ENCODE results near the gene LRRC4C.

LRRC4C gene

DNA sequence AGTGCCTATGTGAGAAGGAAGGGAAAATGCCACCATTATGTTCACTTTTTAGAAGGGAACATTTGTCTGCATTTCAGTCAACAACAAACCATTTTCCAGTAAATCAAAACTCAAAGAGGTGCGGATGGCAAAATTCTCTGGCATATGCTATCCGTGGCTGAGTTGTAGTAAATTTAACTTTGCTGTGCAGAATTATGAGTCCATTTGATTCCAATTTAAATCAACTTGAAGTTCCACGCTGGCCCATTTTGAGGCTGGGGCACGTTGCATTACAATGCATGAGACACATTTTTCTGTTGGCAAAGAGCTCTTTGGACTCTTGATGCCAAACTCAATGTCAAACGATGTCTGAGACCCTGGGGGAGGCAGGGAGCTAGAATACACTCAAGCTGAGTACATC lies 211.8 kb downstream of the LRRC4C start:
- DNase-seq = no peak

DNA sequence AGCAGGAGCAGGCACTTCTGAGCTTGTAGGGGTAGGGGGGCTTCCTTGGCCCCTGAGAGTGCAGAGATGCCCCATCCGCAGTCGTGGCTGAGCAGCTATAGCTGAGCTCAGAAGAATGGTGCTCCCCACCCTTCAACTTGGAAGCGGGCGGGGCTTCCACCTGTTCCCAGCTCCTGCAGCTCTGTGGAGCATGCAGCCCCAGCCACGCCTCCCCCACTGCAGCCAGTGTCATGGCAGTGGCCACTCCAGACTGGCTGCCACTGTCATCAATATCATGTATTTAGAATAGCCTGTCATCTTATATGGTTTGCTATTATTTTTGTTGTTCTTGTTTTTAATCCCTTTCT lies 213.1 kb downstream of the LRRC4C start:
- DNase-seq = no peak

DNA sequence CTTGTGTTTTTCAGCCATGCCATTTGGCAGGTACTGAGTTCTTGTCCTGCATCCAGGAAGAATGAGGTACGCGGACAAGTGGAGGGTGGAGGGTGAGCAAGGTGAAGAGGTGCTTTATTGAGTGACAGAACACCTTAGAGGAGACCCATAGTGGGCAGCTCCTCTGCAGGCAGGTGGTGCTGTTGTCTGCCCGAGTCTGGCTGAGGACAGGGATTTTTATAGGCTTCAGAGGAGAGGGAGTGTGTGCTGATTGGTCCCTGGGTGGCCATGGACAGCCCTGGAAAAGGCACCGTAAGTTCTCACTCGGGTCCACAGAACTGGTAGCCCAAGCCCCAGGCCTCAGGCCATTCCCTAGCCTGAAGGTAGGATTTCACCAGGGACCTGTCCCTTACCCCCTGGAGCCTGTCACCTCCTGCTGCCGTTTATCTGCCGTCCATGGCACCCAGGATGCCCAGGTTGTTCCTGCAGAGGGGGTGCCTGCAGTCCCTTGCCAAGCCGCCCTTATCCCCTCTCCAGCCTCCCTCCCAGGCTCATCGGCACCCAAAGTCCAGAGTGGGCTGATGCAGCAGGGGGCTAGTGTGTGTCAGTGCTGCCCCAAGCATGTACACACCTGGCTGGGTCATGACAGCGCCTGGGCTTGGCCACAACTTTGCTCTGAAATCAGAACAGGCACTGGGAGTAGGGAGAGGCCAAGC lies 213.6 kb downstream of the LRRC4C start:
- no peak for DNase-seq

DNA sequence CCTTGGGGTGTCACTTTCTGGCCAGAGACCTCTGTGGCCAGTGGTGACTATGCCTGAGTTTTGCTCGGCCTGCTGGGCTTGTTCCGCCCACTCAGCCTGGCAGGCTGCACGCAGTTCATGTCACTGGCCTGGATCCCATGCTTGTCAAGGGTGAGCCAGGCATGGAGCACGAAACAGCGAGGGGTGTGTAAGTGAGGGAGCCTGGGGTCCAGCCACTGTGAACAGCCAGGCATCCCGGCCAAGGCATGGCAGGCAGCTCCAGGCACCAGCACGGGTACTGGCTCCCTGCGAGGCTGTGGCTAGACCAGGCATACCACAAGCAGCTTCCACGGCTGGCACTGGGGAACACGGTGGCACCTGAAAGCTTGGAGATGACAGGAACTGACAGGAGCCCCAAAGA lies 214.3 kb downstream of the LRRC4C start:
- DNase-seq = no peak

DNA sequence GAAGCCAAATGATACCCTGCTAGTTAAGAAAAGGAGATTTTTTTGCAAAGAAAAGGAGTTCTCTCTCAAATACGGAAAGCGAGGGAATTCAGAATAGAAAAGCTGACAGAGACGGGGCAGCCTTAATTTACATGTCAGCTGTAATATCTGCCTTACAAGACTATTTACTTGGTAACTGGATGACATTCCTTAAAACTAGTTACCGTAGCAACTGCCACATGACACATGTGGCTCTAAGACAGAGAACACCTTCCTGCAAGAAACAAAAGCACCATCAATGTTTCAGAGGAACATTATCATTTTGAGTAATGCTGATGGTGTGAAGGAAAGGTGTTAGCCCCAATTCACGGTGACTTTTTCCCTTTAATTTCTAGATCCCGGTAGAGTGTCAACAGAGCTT lies 222.1 kb downstream of the LRRC4C start:
- DNase-seq = no peak

DNA sequence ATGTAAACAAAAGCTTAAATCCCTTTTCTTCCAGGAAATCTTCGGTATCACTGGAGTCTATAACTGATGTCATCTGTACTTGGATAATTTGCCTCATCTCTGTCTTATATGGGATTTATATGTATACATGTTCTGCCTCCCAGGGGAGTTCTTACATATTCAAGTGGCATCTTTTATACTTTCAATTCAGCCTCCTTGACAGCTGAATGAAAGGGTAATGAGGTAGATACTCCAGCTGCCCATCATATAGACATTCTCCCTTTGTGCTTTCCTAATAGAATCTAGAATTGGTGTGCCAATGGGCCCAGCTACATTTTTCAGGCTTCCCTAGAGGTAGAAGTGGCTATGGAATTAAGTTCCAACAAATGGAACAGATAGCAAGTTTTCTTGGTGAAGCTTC lies 223.8 kb downstream of the LRRC4C start:
- no peak for DNase-seq

DNA sequence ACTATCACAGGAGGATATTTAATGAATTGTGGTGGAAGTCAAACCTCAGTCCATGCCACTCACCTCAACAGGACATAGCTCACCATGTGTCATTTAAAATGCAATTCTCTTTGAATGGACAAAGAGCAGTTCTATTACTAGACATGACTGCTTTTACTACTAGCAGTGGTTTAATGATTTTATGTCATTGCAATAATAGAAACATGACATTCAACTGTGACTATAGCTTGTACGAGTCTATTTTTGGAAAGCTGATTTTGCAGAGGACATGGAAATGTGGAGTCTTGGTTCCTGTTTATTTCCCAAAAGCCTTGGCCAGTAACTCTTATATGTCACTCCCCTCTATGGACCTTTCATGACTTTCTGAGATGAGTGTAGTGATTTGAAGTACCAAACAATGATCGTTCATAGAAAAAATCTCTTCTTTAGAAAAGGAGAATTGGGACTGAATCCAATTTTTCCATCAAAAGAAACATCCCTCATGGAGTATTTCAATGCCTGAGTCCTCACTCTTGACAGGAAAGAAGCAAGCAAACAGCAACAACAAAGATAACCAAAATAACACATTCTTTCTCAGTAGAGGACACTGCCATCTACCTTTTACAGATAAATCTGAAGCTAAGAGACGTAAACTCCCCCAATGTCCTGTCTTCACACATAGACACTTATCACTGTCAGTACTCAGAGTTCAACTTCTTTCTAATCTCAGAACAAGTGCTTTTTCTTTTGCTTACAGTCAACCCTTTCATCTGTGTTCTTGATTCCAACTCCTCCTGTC lies 233.4 kb downstream of the LRRC4C start:
- DNase-seq = no peak

DNA sequence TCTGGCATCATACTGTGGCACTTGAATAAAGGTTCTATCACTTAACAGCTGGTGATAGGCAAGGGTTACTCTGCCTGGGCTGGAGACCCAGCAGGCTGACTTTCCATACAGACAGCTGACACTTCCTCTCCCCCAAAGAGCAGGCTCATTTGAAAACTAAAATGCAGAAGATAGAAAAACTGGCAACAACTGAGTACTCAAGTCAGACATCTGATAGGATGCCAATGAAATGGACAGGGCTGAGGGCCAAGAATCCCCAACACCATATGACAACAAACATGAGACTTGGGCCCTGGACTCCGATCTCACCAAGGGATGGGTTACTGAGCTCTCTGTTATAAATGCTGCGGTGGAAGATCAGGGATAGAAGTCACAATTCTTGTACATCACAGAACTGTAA lies 237.2 kb downstream of the LRRC4C start:
- DNase-seq = no peak

DNA sequence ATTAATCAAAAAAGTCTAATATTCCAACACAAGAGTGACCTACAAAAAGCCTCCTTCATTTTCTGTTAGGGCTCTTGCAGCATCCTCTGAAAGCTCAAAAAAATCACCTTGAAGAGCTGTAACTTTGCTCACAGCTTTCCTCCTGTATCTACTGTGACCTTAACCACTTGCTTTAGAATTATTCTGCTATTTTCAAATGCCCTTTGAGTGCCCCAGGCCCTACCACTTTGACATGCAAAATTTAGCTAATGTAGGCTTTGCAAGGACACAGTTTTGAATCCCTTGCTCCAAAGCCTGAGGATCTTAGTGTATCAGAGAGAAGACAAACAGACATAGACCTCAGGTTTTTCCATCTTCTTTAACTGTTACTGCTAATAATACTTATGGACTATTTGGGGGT lies 253.1 kb downstream of the LRRC4C start:
- no peak for DNase-seq

DNA sequence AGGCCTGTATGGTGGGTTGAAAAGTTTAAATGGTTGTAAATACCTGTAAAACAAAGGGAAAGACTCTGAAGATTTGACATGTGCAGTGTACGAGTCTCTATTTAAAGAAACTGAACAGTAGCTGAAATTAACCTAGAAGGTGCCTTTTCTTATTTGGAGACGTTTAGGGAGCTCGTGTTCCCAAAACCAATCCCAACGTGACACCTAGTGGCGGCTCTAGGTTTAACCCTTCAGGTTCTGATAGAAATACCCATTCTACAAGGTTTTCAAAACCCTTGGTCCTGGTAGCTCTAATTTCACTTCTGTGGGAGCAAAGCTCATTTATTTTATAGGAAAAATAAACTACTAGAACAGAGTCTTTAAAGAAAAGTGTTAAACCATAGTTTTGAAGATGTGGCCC lies 258.3 kb downstream of the LRRC4C start:
- no peak for DNase-seq

DNA sequence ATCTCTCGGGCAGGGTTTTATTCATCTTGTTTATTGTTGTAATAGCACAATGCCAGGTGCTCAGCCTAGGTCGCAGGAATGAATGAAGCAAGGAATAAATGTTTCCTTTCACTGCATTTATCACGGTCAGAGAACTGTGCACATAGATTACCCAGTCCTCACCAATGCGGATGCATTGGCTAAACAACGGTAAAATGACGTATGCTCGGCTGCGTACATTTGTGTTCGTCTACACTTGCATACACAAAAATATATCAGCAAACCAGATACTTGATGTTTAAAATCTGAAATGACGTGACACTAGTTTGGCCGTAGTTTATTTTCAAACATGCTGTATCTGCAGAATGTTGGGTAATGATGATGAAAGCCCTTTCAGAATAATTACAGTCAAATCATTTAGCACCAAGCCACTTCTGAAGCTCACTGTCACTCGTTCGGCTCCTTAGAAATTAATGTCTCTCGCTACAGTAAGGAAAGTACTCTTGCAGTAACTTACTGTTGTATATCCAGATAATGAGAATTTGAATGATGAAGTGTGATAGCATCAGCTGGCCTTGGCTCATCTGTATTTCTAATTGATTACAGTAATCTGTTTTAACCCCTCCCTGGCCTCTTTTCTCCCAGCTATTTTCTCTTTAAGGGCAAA lies 268.9 kb downstream of the LRRC4C start:
- DNase-seq = no peak

DNA sequence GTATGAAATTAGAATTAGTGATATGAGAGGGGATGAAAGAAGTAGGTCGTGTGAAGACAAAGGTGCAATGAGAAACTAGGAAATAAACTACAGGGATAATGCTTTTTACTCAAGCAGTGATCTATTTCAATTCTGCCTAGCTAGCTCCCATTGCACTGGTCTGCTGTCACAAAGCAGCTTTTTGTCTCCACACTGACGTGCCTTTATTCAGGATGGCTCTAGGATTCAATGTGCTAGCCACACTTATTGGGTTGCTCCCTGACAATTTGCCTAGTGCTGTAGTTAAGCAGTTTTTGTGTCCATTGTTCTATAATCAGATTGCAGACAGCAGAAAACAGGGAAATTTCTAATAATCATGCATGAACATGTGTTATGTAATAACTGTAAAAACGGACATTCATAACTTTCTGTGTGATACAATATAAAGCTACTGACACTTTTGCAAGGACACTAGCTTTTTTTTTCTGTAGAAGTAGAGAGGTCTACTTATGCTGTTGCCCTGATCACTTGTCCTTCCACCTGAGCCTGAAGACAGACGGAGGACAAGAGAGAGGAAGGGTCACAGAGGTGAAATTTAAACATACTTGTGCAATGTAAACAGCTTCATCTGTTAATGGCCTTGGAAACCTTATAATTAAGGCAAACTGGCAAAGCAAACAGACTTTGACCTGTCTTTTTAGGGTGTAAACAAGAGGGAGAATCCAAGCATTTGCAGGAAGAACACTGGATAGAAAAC lies 269.6 kb downstream of the LRRC4C start:
- DNase-seq = no peak

DNA sequence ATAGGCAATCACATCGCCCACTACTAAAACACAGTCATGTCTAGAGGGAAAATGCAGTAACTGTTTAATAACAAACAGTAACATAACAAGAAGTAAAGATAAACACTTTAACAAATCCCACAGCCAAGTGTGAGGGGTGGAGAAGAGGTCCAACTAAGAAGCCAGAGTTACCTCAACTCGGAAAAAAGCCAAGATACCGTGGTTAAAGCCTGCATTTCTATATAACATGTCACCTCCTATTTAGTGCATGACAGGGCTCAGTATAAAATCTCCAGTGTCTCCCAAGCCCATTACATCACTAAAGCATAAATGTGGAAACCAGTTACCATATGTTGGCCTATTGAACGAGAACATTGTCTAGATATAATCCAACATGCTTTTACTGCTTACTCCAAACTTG lies 281.7 kb downstream of the LRRC4C start:
- DNase-seq = no peak

DNA sequence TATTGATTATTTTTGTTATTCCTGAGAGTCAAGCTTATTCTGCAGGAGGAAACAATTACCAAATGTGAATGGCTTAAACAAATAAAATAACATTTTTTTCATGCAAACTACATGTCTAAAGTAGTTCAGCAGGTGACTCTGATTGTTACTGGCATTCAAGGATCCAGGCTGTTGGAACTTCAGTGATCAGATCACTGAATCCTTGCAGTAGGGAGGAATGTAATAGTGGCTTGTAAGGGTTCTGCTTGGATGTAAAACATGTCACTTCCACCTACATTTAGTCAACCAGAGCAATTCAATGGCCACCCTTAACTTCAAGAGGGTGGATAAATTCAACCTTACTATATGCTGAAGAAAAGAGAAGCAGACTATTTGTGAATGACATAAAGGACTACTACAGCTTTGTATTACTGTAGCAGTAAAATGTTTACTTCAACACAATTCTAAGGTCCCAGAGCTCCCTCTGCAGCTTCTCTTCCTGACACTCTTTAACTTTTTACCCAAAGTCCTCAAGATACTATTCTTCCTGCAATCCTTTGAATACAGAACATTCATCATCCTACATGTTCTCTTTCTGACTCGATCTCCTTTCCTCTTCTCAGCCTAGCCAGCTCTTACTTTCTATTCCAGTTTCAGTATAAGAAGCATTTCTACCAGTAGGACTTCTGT lies 284.0 kb downstream of the LRRC4C start:
- DNase-seq = no peak

DNA sequence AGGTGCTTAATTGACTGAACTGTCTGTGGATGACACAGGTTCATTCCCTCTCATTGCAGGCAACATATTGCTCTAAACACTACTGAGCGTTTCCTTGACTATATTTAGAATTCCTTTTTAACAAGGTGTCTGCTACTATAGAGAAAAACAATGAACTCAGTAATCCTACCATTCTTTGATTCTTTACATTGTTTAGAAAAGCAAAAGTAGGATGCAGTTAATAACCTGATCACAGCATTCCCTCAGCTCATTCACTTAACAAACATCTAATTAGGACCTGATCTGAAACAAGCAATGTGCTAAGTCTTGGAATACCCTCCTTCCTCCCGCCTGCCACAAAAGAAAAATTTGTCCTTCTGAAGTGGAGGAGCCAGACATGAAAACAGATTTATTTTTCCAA lies 313.1 kb downstream of the LRRC4C start:
- DNase-seq = no peak

DNA sequence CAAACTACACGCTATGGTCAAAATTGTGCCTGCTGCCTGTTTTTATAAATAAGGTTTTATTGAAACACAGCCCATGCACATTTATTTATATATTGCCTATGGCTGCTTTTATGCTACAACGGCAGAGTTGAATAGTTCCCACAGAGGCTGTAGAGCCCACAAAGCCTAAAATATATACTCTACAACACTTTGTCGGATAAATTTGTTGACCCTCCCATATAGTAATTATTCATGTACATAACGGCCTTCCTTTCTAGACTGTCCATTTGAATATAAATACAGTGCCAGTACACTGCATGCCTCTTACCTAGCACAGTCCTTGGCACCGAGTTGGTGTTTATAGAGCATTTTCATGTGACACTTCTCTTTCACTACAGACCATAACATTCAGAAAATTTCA lies 314.0 kb downstream of the LRRC4C start:
- DNase-seq = no peak

DNA sequence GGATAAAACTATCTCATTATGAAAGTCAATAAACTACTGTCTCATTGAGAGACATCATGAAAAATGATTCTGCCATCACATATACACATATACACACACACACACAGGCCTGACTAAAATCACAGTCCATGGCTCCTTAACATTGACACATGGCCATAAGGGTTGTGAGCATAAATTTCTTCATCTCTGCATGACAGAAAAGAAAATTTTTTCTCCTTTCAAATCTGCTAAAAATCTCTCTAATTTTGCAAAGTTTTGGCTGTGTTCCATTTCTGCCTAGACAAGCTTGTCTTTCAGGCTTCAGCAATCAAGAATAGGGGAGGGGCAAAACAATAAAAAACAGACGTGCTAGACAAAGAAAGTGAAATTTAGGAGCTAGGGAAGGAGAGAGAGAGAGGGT lies 324.5 kb downstream of the LRRC4C start:
- DNase-seq = no peak

DNA sequence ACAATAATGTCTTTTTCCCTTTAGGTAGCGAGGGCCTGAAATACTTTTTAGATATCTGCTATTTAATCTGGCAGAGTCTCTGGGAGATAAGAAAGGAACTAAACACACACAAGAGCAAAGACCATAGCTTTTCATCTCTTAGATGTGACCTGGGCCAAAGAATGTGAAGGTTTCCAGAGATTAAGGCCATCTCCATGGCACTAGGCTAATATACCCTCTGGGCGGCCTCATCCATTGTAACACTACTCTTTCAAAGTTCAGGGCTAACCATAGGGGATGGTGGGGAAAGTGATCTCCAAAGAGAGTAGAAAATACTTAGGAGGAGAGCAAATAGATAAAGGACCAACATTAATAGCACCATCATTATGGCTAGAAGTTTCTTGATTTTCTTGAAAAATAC lies 326.4 kb downstream of the LRRC4C start:
- DNase-seq = no peak

DNA sequence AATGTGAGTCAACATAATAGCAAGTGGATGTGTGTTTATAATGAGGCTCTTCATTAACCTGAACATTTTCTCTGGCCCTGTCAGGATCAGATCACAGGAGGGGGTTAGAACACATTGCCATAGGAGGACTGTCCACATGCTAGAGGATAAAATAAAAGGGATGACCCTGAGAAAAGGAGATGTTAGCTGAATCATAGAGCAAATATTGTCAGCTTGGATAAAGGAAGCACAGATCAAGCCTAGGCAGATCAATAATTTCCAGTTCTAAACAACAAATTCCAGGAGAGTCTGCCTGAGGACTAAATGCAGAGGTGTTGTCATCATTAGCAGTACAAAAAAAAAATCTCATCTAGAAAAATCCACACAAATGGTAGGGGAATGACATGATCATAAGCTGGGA lies 337.9 kb downstream of the LRRC4C start:
- DNase-seq = no peak

DNA sequence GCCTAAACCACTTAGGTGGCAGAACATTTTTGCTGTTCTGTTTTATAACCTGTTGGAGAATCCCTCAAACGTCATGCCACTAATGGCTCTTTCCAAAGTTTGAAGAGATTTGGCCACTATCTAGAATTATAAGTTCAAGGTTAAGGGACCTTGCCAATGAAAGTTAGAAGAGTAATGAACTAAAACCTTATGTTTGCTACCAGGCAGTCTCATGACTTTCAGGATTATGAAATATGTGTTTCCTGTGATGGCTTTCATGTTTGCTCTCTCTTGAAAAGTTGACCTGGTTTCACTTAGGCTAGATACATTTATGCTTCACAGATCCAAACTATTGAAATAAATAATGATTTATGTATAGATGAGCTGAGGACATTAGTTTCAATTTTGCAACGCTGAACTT lies 340.0 kb downstream of the LRRC4C start:
- DNase-seq = no peak

DNA sequence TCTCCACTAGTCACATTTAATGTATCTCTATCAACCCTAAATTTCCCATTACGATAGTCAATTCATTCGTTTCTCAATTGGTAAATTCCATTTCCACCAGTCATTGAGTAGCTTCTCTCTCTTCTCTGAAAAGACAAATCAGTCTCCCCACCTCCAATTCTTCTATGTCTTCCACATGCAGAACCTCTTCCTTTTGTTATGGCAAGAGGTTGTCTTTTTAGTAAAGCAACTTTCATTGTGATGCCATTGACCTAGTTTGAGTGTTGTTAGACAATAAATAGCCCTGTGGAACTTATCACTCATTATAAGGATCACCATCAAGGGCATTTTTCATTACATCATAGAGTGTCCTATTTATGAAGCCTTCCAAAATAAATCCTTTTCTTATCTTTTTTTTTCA lies 340.9 kb downstream of the LRRC4C start:
- no peak for DNase-seq

DNA sequence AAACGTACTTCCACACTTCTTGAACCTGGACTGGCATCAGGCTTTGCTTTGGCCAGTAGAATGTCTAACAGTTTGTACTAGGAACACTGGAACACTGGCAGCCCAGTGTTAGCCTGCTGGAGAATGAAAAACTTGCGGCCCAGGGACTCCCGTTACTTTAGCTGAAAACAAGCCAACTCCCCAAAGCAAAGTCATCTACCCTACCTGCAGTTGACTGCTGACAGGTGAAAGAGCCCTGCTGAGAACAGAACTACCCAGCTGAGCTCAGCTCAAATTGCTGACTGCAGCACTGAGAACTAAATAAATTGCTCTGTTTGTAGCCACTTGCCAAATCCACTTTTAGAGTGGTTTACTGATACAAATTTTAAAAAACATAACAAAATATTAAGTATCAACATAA lies 342.5 kb downstream of the LRRC4C start:
- no peak for DNase-seq

DNA sequence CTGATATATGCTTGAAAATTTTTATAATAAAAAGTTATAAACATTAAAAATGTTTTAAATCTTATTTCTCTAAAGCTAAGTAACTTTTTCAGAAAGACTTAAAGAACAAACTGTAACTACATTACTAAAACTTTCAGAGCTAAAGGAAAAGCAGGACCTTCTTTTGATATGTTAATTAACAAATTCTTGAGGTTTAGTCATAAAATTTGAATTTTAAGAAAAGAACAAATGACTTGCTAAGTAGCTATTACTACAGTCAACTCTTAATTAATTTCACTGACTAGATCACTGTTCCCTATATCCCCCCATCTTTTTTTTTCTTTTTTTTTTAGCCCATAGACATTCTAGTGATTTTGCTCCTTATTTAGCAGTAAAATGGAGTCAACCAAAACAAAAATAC lies 344.4 kb downstream of the LRRC4C start:
- no peak for DNase-seq

Data from activated gamma-delta T cell (primary cell).